ENCODE measurements around the gene MIS18BP1. TPM values are rescaled to one million over a fixed set of nuclear protein-coding genes. Genes with fewer than 3 reads are reported as not detected.
"Not testable (repeated sequence)": the region's sequence is repeated elsewhere in the genome, so short reads cannot be mapped to it uniquely, and the experiment has no call there.

The MIS18BP1 gene
- 18.2 TPM for total RNA-seq

- peak; percentile 97 for DNase-seq (ENCODE audit: low spot score)
Measured at GRCh38 chr14:45253070-45253753, at the start of gene MIS18BP1. MIS18BP1 (minus strand) TSS chr14:45253202; CDS start chr14:45247286, 5,916 bp downstream.

DNA sequence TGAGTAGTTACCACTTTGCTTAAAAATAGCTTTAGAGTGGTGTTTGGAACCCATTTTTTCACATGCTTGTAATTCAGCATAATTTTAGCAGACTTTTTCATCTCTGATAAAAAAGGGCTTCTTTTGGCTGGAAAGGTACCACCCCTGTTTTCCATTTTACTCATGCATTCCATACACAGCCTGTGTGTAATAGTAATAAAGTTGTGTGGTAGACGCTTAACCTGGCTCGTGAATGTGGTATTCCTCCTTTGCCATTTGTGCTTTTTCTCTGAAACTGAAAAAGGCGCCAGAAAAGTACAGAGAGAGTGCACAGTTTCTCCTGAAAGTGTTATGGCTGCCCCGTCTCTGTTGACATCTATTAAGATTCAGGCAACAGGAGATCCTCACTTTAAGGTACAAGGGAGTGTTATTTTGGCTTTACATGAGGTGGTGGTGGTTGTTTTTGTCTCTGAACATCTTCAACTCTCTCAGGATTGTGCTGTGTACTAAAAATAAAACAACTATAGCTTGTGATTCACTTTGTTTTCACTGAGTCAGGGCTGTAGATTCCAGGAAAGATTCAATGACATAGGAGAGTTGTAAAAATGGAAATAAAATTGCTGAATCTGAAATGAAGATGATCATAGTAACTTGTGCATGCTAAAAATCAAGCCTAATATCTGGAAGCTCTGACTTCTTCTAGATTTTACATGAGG is 45.6 kb upstream of the MIS18BP1 start:
- DNase-seq (ENCODE audit: low spot score): no peak

DNA sequence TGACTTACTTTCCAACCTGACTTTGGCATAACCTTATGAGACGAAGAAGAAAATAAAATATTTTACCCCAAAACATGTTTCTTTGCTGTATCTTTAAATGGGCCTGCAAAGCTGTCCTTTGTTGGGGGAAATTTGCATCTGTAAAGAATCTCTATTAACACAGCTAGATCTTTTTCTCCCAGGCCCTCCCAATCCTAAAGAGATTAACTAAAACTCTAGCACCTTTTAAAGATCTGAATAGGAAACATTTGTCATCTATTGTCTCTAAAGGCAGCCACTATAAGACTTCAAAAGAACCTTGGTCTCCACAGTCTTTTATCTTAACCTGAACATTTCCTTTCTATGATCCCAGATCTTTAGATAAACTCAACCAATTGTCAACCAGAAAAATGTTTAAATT is 41.8 kb upstream of the MIS18BP1 start:
- DNase-seq (ENCODE audit: low spot score): not testable (repeated sequence)

DNA sequence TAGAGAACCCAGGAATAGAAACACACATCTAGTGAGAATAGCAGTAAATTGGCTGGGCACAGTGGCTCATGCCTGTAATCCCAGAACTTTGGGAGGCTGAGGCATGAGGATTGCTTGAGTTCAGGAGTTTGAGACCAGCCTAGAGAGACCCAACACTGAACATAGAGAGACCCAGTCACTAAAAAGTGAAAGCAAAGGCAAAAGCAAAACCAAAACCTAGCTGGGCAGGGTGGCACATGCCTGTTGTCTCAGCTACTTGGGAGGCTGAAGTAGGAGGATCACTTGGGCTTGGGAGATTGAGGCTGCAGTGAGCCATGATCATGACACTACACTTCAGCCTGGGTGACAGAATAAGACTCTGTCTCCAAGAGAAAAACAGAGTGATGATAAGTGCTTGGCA is 37.5 kb upstream of the MIS18BP1 start:
- no peak for DNase-seq (ENCODE audit: low spot score)

GRCh38 chr14:45287610-45288009 is 34.6 kb upstream of the MIS18BP1 start:
- DNase-seq (ENCODE audit: low spot score): no peak

DNA sequence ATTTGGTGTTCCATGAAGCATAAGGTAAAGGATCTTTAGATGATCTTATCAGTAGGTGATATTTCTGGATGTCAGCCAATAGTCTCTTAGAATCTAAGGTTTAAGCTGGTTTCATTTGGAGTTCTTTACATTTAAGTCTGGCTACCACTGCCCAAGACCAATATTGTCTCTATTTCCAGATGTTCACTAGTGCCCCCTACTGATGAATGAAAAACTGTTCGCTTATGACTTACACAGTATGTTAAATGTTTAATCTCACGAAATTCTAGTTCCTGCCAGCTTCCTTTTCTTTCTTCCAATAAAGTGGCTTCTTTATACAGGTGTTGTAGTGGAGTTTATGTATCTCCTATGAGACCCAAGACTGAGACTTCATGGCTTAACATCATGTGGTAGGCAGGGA is 31.8 kb upstream of the MIS18BP1 start:
- DNase-seq (ENCODE audit: low spot score): no peak

GRCh38 chr14:45281731-45282400 is 28.9 kb upstream of the MIS18BP1 start:
- not testable (repeated sequence) for DNase-seq (ENCODE audit: low spot score)

DNA sequence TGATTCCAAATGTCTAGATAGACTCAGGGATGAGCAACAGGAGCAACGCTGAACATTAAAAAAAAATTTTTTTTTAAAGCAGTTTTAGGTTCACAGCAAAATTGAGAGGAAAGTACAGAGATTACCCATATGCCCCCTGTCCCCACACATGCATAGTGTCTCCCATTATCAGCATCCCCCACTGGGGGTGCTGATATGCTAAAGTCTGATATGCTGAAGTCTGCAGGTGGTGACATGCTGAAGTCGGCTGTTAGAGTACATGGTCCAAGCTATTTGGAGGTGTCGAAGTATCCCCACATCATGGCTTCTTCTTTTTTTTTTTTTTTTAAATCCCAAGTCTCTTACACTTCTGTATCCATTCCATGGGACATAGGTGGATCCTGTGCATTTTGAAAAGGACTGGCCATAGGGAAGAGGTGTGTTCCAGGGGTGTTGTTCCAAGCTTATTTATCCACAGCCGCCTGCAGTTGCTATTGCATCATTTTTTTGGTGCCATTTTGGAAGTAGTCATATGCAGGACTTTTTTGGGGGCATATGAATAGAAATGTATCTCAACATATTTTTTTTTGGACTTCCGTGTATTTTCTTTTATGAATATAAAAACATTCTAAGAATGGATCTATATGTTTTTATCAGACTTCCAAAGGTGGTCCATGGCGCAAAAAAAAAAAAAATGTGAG is 19.0 kb upstream of the MIS18BP1 start:
- DNase-seq (ENCODE audit: low spot score): no peak

DNA sequence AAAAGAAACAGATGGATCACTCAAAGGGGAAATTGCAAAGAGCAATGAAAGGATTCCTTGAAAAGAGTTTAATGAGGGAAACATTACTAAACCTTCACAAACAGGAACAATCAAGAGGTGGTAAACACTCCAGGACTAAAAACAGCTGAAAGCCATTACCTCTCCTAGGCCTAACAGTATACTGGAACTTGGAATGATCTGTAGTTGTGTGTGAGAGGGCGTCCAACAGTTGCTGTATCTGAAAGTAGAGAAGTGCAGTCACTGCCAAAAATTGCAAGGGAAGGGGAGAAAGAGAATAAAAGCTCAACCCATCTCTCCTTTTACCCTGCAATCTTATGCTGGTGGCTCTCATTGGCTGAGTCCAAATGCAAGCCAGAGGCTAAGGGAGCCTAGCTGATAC is 17.0 kb upstream of the MIS18BP1 start:
- DNase-seq (ENCODE audit: low spot score): no peak

DNA sequence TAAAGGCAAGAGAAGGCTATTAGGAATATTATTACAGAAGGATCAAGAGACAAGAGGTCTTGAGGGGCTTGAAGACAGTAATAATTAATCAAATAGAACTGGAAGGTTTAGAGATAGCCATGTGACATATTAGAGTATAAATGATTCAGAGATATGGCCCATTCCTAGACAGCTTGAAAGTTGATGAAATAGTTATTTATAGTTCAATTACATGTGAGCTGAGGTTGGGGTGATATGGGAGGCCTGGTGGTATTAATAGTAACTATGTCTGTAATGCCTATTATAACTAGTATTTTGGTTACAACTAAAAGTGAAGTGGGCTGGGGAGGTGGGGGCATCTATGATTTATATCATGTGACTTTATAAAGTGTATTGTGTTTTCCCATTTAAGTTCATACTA is 14.1 kb upstream of the MIS18BP1 start:
- DNase-seq (ENCODE audit: low spot score): no peak

- no peak for DNase-seq (ENCODE audit: low spot score)
Measured at GRCh38 chr14:45262637-45263036, 9.6 kb upstream of the MIS18BP1 start.

- DNase-seq (ENCODE audit: low spot score): no peak
Measured at GRCh38 chr14:45261209-45261608, 8.2 kb upstream of the MIS18BP1 start.

DNA sequence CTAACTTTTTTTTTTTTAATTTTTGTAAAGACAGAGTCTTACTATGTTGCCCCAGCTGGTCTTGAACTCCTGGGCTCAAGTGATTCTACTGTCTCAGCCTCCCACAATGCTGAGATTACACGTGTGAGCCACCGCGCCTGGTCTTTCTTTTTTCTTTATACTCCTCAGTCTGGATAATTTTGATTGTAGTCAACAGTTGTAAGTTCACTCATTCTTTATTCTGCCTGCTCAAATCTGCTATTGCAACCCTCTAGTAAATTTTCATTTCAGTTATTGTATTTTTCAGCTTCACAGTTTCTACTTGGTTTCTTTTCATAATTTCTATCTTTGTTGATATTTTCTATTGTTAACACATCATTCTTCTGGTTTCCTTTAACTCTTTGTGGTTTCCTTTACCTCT is 5.8 kb upstream of the MIS18BP1 start:
- DNase-seq (ENCODE audit: low spot score): no peak

GRCh38 chr14:45258073-45258472 is 5.1 kb upstream of the MIS18BP1 start:
- DNase-seq (ENCODE audit: low spot score): no peak

DNA sequence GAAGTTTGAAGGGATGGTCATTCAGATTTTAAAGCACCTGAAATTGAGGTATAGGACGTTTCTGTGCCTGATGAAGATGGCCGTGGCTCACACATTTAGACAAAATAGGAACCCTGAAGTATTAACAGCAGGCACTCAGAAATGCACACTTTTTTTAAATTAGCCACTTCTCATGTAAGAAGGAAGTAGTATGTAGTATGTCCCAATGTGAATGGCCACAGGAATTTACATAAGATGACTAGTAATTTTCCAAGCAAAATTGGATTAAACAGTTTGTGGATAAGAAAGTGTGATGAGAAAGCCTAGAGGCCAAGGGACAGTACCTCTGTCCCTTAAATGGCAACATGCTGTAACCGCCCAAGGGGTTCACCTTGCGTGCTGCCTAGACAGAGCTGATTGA is 1.8 kb upstream of the MIS18BP1 start:
- DNase-seq (ENCODE audit: low spot score): no peak

DNA sequence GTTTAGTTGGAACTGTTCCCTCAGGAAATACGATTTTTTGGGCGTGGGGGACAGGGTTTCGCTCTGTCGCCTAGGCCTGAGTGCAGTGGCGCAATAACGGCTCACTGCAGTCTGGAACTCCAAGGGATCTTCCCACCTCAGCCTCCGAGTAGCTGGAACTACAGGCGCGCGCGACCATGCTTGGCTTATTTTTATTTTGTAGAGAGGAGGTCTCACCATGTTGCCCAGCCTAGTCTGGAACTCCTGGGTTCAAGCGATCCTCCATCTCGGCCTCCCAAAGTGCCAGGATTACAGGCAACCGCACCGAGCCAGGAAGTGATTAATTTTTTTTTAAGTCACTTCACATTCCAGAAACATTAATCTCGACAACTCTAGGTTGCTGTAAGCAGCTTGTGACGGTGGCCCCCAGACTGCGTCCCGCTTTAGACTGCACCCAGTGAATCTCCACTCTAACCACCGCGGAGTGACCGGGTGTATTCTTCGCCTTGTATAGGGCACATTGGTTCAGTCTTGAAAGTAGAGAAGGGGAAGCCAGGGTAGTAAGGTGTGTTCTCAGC is 830 bp upstream of the MIS18BP1 start:
- DNase-seq (ENCODE audit: low spot score): no peak

DNA sequence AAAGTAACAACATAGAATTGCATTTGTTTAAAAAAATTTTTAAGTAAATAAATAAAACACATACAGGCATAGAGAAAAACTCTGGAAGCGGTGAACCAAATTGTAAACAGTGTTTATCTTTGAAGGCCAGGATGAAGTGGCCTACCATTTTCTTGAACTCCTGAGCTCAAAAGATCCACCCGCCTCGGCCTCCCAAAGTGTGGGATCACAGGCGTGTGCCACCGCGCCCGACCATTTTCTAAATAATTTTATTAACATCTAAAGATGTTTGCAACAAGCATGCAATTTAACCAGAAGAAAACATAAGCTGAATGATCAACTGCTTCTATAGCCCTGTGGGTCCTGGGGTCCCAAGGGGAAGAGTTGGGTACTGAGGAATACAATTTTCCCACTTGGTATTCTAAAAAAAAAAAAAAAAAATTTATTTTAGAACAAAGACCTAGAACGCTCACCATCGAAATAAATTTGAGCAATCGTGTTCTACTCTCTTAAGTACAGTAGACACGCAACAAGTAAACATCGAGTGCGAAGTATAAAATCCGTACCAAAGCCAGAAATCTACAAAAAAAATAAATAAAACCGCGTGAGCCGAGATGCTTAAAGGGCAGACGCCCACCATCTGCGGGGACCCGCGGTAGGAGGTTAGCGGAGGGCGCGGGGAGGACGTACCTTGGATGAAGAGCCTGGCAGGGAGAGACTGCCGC is 484 bp downstream of the MIS18BP1 start:
- no peak for DNase-seq (ENCODE audit: low spot score)

DNA sequence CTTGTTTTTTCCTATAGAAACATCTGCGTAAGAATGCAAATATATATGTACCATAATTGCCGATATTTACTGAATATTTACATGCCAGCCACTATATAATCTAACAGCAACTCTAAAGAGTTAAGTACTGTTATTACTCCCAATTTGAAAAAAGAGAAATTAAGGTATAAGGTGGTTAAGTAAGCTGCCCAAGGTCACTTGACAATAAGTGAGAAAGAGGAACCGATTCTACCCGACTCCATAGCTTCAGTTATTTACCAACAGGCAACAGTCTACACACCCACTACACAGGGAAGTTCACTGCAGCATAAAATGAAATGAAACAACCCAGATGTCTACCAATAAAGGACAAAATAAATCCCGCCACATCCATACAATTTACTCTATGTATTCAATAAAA is 1.1 kb downstream of the MIS18BP1 start:
- no peak for DNase-seq (ENCODE audit: low spot score)

GRCh38 chr14:45249856-45250575 is 3.0 kb downstream of the MIS18BP1 start:
- DNase-seq (ENCODE audit: low spot score): peak; percentile 50

DNA sequence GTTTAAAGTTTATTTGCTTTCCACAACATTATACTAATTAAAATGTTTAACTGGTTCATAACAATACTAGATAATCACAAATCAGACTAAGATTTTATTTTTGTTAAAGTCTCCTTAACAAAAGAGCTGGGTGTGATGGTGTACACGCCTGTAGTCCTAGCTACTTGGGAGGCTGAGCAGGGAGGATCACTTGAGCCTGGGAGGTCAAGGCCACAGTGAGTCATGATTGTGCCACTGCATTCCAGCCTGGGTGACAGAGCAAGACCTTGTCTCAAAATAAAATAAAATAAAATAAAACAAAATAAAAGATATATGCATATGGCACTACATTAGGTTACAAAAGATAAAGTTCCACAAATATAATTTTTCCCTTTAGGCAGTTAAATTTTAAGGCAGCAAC is 5.6 kb downstream of the MIS18BP1 start:
- DNase-seq (ENCODE audit: low spot score): no peak

DNA sequence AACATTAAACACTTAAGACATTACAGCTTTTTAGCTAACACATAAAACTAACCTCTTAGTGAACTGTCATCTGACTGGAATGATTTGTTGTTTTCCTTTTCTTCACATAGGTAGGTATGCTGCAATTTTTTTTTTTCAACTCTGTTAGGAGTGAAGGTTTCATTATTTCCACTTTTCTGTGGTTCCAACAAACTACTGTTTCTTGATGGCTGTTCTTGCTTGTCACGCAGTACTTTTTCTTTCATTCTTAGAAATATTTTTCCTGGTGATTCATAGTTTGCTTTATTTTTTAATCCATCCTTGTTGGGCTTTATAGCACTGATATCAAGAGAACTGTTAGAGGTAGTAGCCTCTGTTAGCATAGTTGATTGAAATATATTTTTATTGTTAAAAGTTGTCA is 6.3 kb downstream of the MIS18BP1 start:
- no peak for DNase-seq (ENCODE audit: low spot score)
